Tibial nerve (tissue), 4 donors: ENCODE data around the gene KLHL40. TPM values are rescaled to one million over a fixed set of nuclear protein-coding genes. Genes with fewer than 3 reads are reported as not detected.

Source experiments
- DNase-seq, 2 donors: peaks; one replicate each; pipeline ENCODE4 v3.0.0-alpha.2; 2019; ENCODE audit warnings: low spot score in 2 of 2
- H3K27ac ChIP-seq, 4 donors: fragments of 200-600 bp; sonication (generic) in 3 of 4; one replicate each; pipeline ENCODE4 v1.5.1; 2017 to 2019; ENCODE audit warnings: mild to moderate bottlenecking in 1 of 4
- H3K27me3 ChIP-seq, 2 donors: fragments of 200-600 bp; sonication (generic) in 1 of 2; one replicate each; pipeline versions ENCODE4 v1.5.1 to v1.6.0; 2017 to 2019
- H3K36me3 ChIP-seq, 3 donors: fragments of 200-600 bp; sonication (generic); one replicate each; pipeline ENCODE4 v1.5.1; 2018 to 2019
- H3K4me1 ChIP-seq, 4 donors: fragments of 200-600 bp; sonication (generic) in 3 of 4; one replicate each; pipeline ENCODE4 v1.5.1; 2017 to 2019
- H3K4me3 ChIP-seq, 4 donors: fragments of 200-600 bp; sonication (generic) in 3 of 4; one replicate each; pipeline ENCODE4 v1.5.1; 2017 to 2019; ENCODE audit warnings: mild to moderate bottlenecking in 1 of 4, moderate library complexity in 1 of 4
- H3K9me3 ChIP-seq, 4 donors: fragments of 200-600 bp; sonication (generic) in 3 of 4; one replicate each; pipeline ENCODE4 v1.5.1; 2017 to 2019
- EP300 ChIP-seq, 2 donors: sonication (generic); formaldehyde crosslinking; IDR thresholded peaks; one replicate each; pipeline ENCODE4 v1.6.1; 2017; ENCODE audit warnings: antibody characterized with exemption in 2 of 2, mild to moderate bottlenecking in 1 of 2
- POLR2A ChIP-seq, 2 donors: fragments of 450-650 bp; IDR thresholded peaks; one replicate each; pipeline ENCODE4 v1.6.1; 2017; ENCODE audit warnings: antibody characterized with exemption in 2 of 2, mild to moderate bottlenecking in 2 of 2, moderate library complexity in 2 of 2
- WGBS, 2 donors: methylation state at CpG; one replicate each; pipeline ENCODE4 v1.1.5; 2018; 5-methylcytosine and 5-hydroxymethylcytosine counted together
- total RNA-seq, 4 donors: library from RNA; depleted of rRNA; stranded (reverse); fragments of >200 nt; gene quantifications; one replicate each; pipeline ENCODE4 v1.1.0, GENCODE V29; 2016
- TF ChIP-seq, protein P1 (sequence below), 5 experiments: fragments of 200-600 bp in 3 of 5; fragments of 450-650 bp in 2 of 5; sonication (generic) in 3 of 5; IDR thresholded peaks; one replicate each; pipeline ENCODE4 v1.5.1; 2016 to 2019; ENCODE audit warnings: antibody characterized with exemption in 5 of 5, mild to moderate bottlenecking in 3 of 5, moderate library complexity in 2 of 5

KLHL40 gene
- total RNA-seq, 4 donors from 2014 or later: 0.42 TPM; not detected in 3

DNA sequence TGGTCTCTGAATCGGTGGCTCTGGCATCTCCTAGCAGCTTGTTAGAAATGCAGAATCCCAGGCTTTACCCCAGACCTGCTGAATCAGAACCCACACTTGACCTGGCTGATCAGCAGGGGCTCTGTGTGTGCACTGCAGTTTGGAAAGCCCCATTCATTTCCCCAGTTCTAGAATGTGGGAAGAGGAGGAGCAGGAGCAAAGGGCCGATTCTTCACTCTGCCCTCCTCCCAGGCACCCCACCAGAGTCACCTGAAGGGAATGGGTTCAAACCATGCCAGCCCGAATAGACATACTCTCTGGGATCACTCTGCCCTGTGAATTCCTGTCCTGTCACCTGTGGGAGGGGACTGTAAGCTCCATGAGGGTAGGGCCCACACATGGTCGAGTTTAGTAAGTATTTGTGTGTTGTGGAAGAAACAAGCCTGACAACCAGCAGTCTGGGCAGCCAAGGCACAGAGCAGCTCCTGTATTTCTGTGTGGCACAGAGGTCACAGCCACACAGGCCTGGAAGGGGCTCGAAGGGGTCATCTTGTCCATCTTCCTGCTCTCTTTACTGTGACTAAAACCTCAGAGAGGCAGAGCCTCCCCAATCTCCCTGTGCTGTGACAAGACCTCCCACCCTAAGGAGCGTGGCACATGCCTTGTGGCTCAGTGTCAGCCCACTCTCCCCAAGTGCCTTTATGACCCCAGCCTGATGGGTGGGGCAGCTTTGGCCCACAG lies 46.3 kb downstream of the KLHL40 start:
- no peaks in the 10 kb centered on the region for H3K9me3 ChIP-seq
- no peaks in the 10 kb centered on the region for H3K36me3 ChIP-seq
- peak overlapping the region; percentile 78 to 95 (median 84) for H3K27ac ChIP-seq
- H3K4me3 ChIP-seq: no peak overlapping the region
- 59 to 62% methylated on average over 4 to 5 of the region's 6 CpGs for WGBS, 2 donors
- DNase-seq: no peak
- no peaks in the 10 kb centered on the region for H3K27me3 ChIP-seq
- TF ChIP-seq EP300 (IDR thresholded peaks at IDR 0.05) (no peak), POLR2A (IDR thresholded peaks at IDR 0.05) (no peak)
- TF ChIP-seq, protein P1, sequence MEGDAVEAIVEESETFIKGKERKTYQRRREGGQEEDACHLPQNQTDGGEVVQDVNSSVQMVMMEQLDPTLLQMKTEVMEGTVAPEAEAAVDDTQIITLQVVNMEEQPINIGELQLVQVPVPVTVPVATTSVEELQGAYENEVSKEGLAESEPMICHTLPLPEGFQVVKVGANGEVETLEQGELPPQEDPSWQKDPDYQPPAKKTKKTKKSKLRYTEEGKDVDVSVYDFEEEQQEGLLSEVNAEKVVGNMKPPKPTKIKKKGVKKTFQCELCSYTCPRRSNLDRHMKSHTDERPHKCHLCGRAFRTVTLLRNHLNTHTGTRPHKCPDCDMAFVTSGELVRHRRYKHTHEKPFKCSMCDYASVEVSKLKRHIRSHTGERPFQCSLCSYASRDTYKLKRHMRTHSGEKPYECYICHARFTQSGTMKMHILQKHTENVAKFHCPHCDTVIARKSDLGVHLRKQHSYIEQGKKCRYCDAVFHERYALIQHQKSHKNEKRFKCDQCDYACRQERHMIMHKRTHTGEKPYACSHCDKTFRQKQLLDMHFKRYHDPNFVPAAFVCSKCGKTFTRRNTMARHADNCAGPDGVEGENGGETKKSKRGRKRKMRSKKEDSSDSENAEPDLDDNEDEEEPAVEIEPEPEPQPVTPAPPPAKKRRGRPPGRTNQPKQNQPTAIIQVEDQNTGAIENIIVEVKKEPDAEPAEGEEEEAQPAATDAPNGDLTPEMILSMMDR (IDR thresholded peaks at IDR 0.05): no peak
- peaks cover 0 to 78% (median 0%) of the 10 kb centered on the region in 4 donors for H3K4me1 ChIP-seq

DNA sequence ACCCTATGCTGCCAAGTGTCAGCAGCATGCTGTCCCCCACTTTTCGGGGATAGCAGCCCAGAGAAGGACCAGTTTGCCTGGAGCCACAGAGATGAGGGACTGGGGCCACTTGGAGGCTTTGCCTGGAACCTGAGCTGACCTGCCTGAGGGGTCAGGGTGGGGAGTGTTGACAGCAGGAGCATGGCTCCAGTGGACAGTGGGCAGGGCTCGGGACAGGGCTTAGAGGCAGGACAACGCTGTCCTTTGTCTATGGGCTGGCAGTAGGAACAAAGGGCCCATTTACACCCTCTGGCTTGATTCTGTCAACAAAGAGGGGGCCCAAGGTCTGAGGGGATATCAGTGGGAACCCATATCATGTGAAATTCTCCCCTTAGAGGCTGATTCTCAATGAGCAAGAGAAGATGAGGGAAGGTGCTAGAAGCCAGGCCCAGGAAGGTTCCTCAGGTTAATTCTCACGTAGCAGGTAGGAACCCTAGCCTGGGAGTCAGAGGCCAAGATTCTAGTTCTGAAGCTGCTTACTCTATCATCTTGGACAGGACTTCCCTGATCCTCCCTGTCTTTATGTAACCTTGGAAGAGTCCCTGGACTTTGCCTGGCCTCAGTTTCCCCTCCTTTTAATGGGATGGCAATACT lies 47.0 kb downstream of the KLHL40 start:
- Histone ChIP-seq H3K4me3 (no peak overlapping the region), H3K27me3 (no peaks in the 10 kb centered on the region), H3K27ac (peak overlapping the region; percentile 78 to 95 (median 84)), H3K36me3 (no peaks in the 10 kb centered on the region), H3K4me1 (peaks cover 0 to 73% (median 0%) of the 10 kb centered on the region in 4 donors), H3K9me3 (no peaks in the 10 kb centered on the region)
- no peak for TF ChIP-seq POLR2A (IDR thresholded peaks at IDR 0.05)
- TF ChIP-seq EP300 (IDR thresholded peaks at IDR 0.05): peak; percentile 51 to 84
- 38 to 58% methylated on average over 4 of the region's 4 CpGs for WGBS, 2 donors
- DNase-seq: no peak

DNA sequence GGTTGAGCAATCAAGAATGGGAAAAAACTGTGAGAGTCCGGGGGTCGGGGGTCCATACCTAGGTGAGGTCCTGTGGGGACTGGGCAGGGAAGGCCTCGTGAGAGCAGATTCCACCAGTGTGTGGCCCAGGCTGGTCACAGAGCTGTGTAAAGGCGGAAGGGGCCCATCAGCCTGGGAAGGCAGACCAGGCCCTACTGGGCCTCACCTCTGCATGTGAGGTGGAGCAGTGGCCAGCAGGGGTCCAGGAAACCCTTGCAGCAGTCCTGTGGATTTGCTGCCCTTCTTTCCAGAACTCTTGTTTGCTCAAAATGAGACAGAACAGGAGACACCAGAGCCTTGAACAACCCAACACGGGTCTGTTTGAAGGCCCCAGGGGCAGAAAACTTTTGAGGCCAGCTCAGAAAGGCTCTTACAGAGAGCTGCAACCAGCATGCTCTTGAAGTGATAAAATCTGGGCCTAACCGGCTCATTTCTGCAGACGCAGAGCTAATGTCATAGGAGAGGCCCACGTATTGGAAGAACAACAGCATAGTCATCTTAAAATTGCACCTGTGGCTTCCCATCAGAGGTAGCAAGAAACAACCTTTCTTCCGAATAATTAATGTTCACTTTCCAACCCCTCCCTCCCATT lies 47.6 kb downstream of the KLHL40 start:
- 71 to 81% methylated on average over 9 of the region's 9 CpGs for WGBS, 2 donors
- Histone ChIP-seq H3K4me1 (peaks cover 0 to 67% (median 0%) of the 10 kb centered on the region in 4 donors), H3K4me3 (no peak overlapping the region), H3K9me3 (no peaks in the 10 kb centered on the region), H3K27me3 (no peaks in the 10 kb centered on the region), H3K27ac (peak overlapping the region; percentile 78 to 95 (median 84)), H3K36me3 (no peaks in the 10 kb centered on the region)
- TF ChIP-seq, protein P1 (IDR thresholded peaks at IDR 0.05): peak in 2 of 5 experiments; percentile 22 to 32
- no peak for TF ChIP-seq EP300 (IDR thresholded peaks at IDR 0.05)
- TF ChIP-seq POLR2A (IDR thresholded peaks at IDR 0.05): no peak
- no peak for DNase-seq

DNA sequence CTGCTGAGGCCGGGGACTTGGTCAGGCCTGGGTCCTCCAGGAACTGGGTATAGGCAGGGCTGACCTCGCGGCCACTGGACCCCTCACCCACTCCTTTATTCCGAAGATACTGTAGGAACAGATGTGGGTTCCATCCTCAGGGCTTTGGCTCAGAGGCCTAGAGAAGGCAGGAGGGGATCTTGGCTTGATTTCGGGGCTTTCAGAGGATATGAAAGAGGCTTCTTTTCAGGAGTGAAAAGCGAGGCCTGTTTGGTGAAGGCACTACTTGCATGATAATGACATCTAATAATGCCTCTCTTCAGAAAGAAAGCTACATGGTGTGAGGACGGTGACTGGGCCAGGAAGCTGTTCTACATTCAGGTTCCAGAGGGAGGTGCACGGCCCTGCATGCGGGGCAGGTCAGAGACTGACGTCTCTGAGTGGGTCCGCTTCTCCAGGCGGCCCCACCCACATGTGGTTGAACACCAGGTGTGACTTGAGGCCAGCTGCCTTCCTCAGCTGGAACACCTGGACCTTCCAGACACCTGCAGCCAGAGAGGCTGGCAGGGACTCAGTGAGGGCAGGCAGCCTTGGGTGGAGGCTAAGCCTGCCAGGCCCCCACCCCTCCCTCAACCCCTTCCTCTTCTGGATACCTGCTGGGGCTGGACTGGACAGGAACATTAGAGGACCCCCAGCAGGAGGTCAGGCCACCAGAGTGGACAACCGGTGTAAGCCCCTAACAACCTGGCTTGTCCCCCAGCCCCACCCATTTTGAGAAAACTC lies 48.3 kb downstream of the KLHL40 start:
- no peak for DNase-seq
- no peak for TF ChIP-seq EP300 (IDR thresholded peaks at IDR 0.05)
- WGBS, 2 donors: 40 to 64% methylated on average over 11 to 13 of the region's 13 CpGs
- H3K36me3 ChIP-seq: no peaks in the 10 kb centered on the region
- no peaks in the 10 kb centered on the region for H3K27me3 ChIP-seq
- peaks cover 0 to 59% (median 0%) of the 10 kb centered on the region in 4 donors for H3K4me1 ChIP-seq
- H3K4me3 ChIP-seq: no peak overlapping the region
- H3K9me3 ChIP-seq: no peaks in the 10 kb centered on the region
- H3K27ac ChIP-seq: peak overlapping the region; percentile 78 to 95 (median 84)

DNA sequence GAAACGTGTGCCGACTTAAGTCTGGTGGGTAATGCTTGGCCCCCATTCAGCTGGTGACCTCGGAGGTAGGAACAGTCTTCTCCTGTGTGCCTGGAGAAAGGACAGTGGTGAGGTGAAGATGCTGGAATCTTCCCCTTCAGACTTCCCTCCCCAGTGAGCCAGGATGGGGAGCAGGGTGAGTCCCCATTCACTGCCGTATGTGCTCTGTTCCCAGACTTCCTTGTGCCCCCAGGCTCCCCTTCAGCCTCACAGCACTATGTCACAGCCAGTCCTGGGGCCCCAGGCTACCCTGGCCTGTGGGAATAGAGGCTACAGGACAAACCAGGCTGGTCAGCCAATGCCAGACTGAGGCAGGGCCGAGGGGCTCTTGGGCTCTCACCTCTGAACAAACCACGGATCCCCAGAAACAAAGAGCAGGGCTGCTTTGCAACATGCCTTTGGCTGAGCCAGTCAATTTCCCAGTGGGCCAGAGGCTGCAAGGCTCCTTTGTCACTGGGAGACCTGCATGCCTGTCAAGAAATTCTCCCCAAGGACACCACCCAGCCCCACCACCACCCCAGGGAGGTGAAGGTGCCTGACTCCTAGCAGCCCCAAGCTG lies 49.0 kb downstream of the KLHL40 start:
- Histone ChIP-seq H3K27ac (peak overlapping the region; percentile 78 to 95 (median 84)), H3K27me3 (no peaks in the 10 kb centered on the region), H3K4me1 (peaks cover 0 to 54% (median 0%) of the 10 kb centered on the region in 4 donors), H3K4me3 (no peak overlapping the region), H3K9me3 (no peaks in the 10 kb centered on the region), H3K36me3 (no peaks in the 10 kb centered on the region)
- 66 to 74% methylated on average over 4 to 6 of the region's 6 CpGs for WGBS, 2 donors
- TF ChIP-seq POLR2A (IDR thresholded peaks at IDR 0.05) (no peak), EP300 (IDR thresholded peaks at IDR 0.05) (no peak)
- TF ChIP-seq, protein P1 (IDR thresholded peaks at IDR 0.05): no peak
- DNase-seq: no peak
